ENCODE results near the gene TBC1D12. TPM values are rescaled to one million over a fixed set of nuclear protein-coding genes. Genes with fewer than 3 reads are reported as not detected.

Gene TBC1D12
- total and polyA plus RNA-seq, 8 donors = 9.7 to 22.7 (median 18.3) TPM

DNA sequence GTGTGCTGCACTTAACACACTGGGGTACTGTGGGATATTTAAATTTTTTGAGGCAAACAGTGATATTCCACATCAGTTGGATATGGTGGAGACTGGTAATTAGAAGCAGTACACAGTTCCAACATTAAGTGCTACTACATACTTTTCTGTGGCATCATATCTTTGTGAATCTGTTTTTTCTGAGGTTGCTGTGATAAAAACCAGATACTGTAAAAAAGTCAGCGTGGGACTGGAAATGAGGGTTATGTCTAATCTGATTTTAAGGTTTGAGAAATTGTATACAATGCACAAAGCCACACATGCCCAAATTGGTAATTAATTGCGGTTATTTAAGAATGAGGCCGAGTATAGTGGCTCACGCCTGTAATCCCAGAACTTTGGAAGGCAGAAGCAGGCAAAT lies 41.2 kb downstream of the TBC1D12 start:
- Histone ChIP-seq H3K27me3 (no peaks in the 10 kb centered on the region), H3K4me3 (no peak overlapping the region), H3K4me1 (peaks cover 0 to 3% of the 10 kb centered on the region in 2 donors), H3K36me3 (no peaks in the 10 kb centered on the region), H3K9me3 (no peaks in the 10 kb centered on the region), H3K27ac (no peak overlapping the region)
- ATAC-seq (no peak), DNase-seq (no peak)
- no peak for TF ChIP-seq CTCF (IDR thresholded peaks at IDR 0.05)
- intact Hi-C loops (cut with DNase I) = no loop called here

- no peak overlapping the region for H3K27ac ChIP-seq
- H3K9me3 ChIP-seq = peaks cover 0 to 7% of the 10 kb centered on the region in 2 donors
- no peaks in the 10 kb centered on the region for H3K4me1 ChIP-seq
- TF ChIP-seq CTCF (IDR thresholded peaks at IDR 0.05) = no peak
- DNase-seq (no peak), ATAC-seq (no peak)
- intact Hi-C loops (cut with DNase I) = no loop called here
- H3K4me3 ChIP-seq = no peak overlapping the region
- H3K27me3 ChIP-seq = no peaks in the 10 kb centered on the region
- H3K36me3 ChIP-seq = no peaks in the 10 kb centered on the region
Observed at GRCh38 chr10:94450782-94451181, 48.4 kb downstream of the TBC1D12 start.

GRCh38 chr10:94451883-94452519 lies 49.7 kb downstream of the TBC1D12 start:
- Histone ChIP-seq H3K4me3 (no peak overlapping the region), H3K27me3 (no peaks in the 10 kb centered on the region), H3K27ac (no peak overlapping the region), H3K4me1 (no peaks in the 10 kb centered on the region), H3K9me3 (peaks cover 0 to 7% of the 10 kb centered on the region in 2 donors), H3K36me3 (no peaks in the 10 kb centered on the region)
- intact Hi-C loops (cut with DNase I) = no loop called here
- TF ChIP-seq CTCF (IDR thresholded peaks at IDR 0.05) = no peak
- no peak for DNase-seq
- ATAC-seq = no peak

- no peak for TF ChIP-seq CTCF (IDR thresholded peaks at IDR 0.05)
- H3K4me3 ChIP-seq = no peak overlapping the region
- DNase-seq = no peak
- peaks cover 0 to 11% of the 10 kb centered on the region in 2 donors for H3K36me3 ChIP-seq
- peaks cover 0 to 24% of the 10 kb centered on the region in 2 donors for H3K9me3 ChIP-seq
- no peaks in the 10 kb centered on the region for H3K4me1 ChIP-seq
- no peak overlapping the region for H3K27ac ChIP-seq
- no peak for ATAC-seq
- H3K27me3 ChIP-seq = no peaks in the 10 kb centered on the region
- intact Hi-C loops (cut with DNase I) = no loop called here
Observed at GRCh38 chr10:94456942-94457341, 54.6 kb downstream of the TBC1D12 start.

DNA sequence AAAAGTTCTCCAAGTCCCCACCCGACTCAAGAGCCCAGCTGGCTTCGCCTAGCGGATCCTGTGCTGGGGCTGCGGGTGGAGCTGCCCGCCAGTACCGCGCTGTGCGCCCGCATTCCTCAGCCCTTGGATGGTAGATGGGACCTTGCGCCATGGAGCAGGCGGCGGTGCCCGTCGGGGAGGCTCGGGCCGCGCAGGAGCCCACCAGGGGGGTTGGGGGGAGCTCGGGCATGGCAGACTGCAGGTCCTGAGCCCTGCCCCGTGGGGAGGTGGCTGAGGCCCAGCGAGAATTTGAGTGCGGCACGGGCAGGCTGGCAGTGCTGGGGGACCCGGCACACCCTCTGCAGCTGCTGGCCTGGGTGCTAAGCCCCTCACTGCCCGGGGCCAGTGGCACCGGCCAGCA lies 57.0 kb downstream of the TBC1D12 start:
- no peak overlapping the region for H3K4me3 ChIP-seq
- H3K27me3 ChIP-seq = no peaks in the 10 kb centered on the region
- no peak overlapping the region for H3K27ac ChIP-seq
- no peak for TF ChIP-seq CTCF (IDR thresholded peaks at IDR 0.05)
- intact Hi-C loops (cut with DNase I) = no loop called here
- H3K36me3 ChIP-seq = peaks cover 0 to 14% of the 10 kb centered on the region in 2 donors
- no peaks in the 10 kb centered on the region for H3K4me1 ChIP-seq
- ATAC-seq (no peak), DNase-seq (no peak)
- peaks cover 0 to 39% of the 10 kb centered on the region in 2 donors for H3K9me3 ChIP-seq

Measured in left lung (tissue), 10 donors.